ENCODE measurements around the gene DR1. TPM values are rescaled to one million over a fixed set of nuclear protein-coding genes. Genes with fewer than 3 reads are reported as not detected.

Gene DR1
- 27.9 to 38.6 TPM (median 35.7 TPM) in 5 replicates for total RNA-seq (2022; extraction: Qiagen RNA extraction)

GRCh38 chr1:93345633-93346420 is at the start of gene DR1:
DR1 (plus strand) TSS chr1:93345907; CDS start chr1:93346646, 739 bp downstream.

Other genes with a start within 250 kb of the DR1 start
- gene TMED5, start 165.5 kb upstream of the DR1 start, total RNA-seq (2022; extraction: Qiagen RNA extraction): 28.5 to 37.7 TPM (median 32.9 TPM) in 5 replicates
- 5.0 to 6.6 TPM (median 6.3 TPM) in 5 replicates for gene CCDC18, start 165.2 kb upstream of the DR1 start, total RNA-seq (2022; extraction: Qiagen RNA extraction)
- 17.4 to 25.9 TPM (median 25.1 TPM) in 5 replicates for gene FNBP1L, start 102.2 kb downstream of the DR1 start, total RNA-seq (2022; extraction: Qiagen RNA extraction)